NCI-H128 (cell line): ENCODE results near the gene CACNA1S.

Source experiments
- DNase-seq: peaks from one replicate; lab custom pipeline; 2025; ENCODE audit not compliant: unreplicated experiment; lab: John Stamatoyannopoulos, UW

CACNA1S gene

GRCh38 chr1:201140235-201140940, 28.2 kb upstream of the CACNA1S start:
- DNase-seq: no peak

GRCh38 chr1:201139756-201140155, 27.5 kb upstream of the CACNA1S start:
- no peak for DNase-seq

GRCh38 chr1:201139306-201139705, 27.1 kb upstream of the CACNA1S start:
- no peak for DNase-seq

- no peak for DNase-seq
Observed at GRCh38 chr1:201138311-201138840, 26.1 kb upstream of the CACNA1S start.

GRCh38 chr1:201137579-201138310, 25.5 kb upstream of the CACNA1S start:
- no peak for DNase-seq

- no peak for DNase-seq
Observed at GRCh38 chr1:201137024-201137392, 24.8 kb upstream of the CACNA1S start.

- DNase-seq: no peak
Observed at GRCh38 chr1:201136355-201137023, 24.3 kb upstream of the CACNA1S start.

- no peak for DNase-seq
Observed at GRCh38 chr1:201134405-201134804, 22.2 kb upstream of the CACNA1S start.

- DNase-seq: no peak
Observed at GRCh38 chr1:201131398-201131797, 19.2 kb upstream of the CACNA1S start.

- DNase-seq: no peak
Observed at GRCh38 chr1:201128962-201129361, 16.7 kb upstream of the CACNA1S start.

GRCh38 chr1:201128476-201128875, 16.2 kb upstream of the CACNA1S start:
- DNase-seq: no peak

GRCh38 chr1:201127755-201128455, 15.7 kb upstream of the CACNA1S start:
- DNase-seq: no peak

GRCh38 chr1:201126832-201127754, 14.9 kb upstream of the CACNA1S start, which contains the start of gene ASCL5:
ASCL5 (minus strand) TSS chr1:201127184; CDS start chr1:201115372, 11,812 bp downstream.
- DNase-seq: no peak

GRCh38 chr1:201126463-201126831, 14.2 kb upstream of the CACNA1S start:
- DNase-seq: no peak

- DNase-seq: no peak
Observed at GRCh38 chr1:201125800-201126199, 13.6 kb upstream of the CACNA1S start.

- no peak for DNase-seq
Observed at GRCh38 chr1:201125019-201125418, 12.8 kb upstream of the CACNA1S start.

- DNase-seq: no peak
Observed at GRCh38 chr1:201123866-201124265, 11.6 kb upstream of the CACNA1S start.

- no peak for DNase-seq
Observed at GRCh38 chr1:201122321-201122957, 10.2 kb upstream of the CACNA1S start.
